HEK293T (cell line): ENCODE data around the gene JTB.
"Not testable (repeated sequence)": the region's sequence is repeated elsewhere in the genome, so short reads cannot be mapped to it uniquely, and the experiment has no call there.

ENCODE experiments used
- CTCF ChIA-PET: fragments of 350-600 bp; formaldehyde crosslinking; extraction: SDS; loops from one replicate; lab custom pipeline; 2021; ENCODE audit warnings: antibody characterized with exemption, inconsistent platforms; lab: Yijun Ruan, JAX
- POLR2A ChIA-PET: fragments of 350-600 bp; formaldehyde crosslinking; extraction: SDS; loops from one replicate; lab custom pipeline; 2020; ENCODE audit warnings: antibody characterized with exemption, inconsistent platforms; lab: Yijun Ruan, JAX
- DNase-seq: peaks from one replicate; pipeline ENCODE4 v3.0.0; 2012; ENCODE audit warnings: mixed read lengths; ENCODE audit errors: extremely low spot score
- ARNT ChIP-seq: fragments of 450-650 bp; IDR thresholded peaks from 2 replicates; pipeline ENCODE4 v1.6.1; 2017; ENCODE audit warnings: mild to moderate bottlenecking
- BHLHE40 ChIP-seq: fragments of 450-650 bp; IDR thresholded peaks from 2 replicates; pipeline ENCODE4 v1.6.1; 2016; ENCODE audit warnings: mild to moderate bottlenecking, moderate library complexity, borderline replicate concordance
- CTBP1 ChIP-seq: fragments of 450-650 bp; IDR thresholded peaks from 2 replicates; pipeline ENCODE4 v1.6.1; 2016; ENCODE audit warnings: borderline replicate concordance
- ELF4 ChIP-seq: fragments of 450-650 bp; IDR thresholded peaks from 2 replicates; pipeline ENCODE4 v1.6.1; 2017; ENCODE audit warnings: antibody characterized with exemption
- FOXA1 ChIP-seq: fragments of 450-650 bp; IDR thresholded peaks from 2 replicates; pipeline ENCODE4 v1.6.1; 2016; ENCODE audit warnings: mild to moderate bottlenecking
- FOXK2 ChIP-seq: fragments of 450-650 bp; IDR thresholded peaks from 2 replicates; pipeline ENCODE4 v1.6.1; 2016; ENCODE audit warnings: mild to moderate bottlenecking
- FOXM1 ChIP-seq: fragments of 450-650 bp; IDR thresholded peaks from 2 replicates; pipeline ENCODE4 v1.6.1; 2017; ENCODE audit warnings: mild to moderate bottlenecking, borderline replicate concordance
- HDGF ChIP-seq: fragments of 450-650 bp; IDR thresholded peaks from 2 replicates; pipeline ENCODE4 v1.6.1; 2017; ENCODE audit warnings: antibody characterized with exemption, borderline replicate concordance
- L3MBTL2 ChIP-seq: fragments of 450-650 bp; conservative IDR thresholded peaks from 2 replicates; pipeline ENCODE4 v1.6.1; 2016; ENCODE audit warnings: mild to moderate bottlenecking
- LEF1 ChIP-seq: fragments of 450-650 bp; IDR thresholded peaks from 2 replicates; pipeline ENCODE4 v1.6.1; 2017; ENCODE audit warnings: mild to moderate bottlenecking, borderline replicate concordance
- NFRKB ChIP-seq: fragments of 450-650 bp; IDR thresholded peaks from 2 replicates; pipeline ENCODE4 v1.6.1; 2016; ENCODE audit warnings: mild to moderate bottlenecking, moderate library complexity
- SP1 ChIP-seq: fragments of 450-650 bp; IDR thresholded peaks from 2 replicates; pipeline ENCODE4 v1.6.1; 2017
- SUZ12 ChIP-seq: fragments of 450-650 bp; IDR thresholded peaks from 2 replicates; pipeline ENCODE4 v1.6.1; 2016; ENCODE audit warnings: mild to moderate bottlenecking
- TARDBP ChIP-seq: fragments of 450-650 bp; IDR thresholded peaks from 2 replicates; pipeline ENCODE4 v1.6.1; 2016
- ZNF384 ChIP-seq: fragments of 450-650 bp; IDR thresholded peaks from 2 replicates; pipeline ENCODE4 v1.6.1; 2016
- TF ChIP-seq, protein P1 (sequence below): fragments of 450-650 bp; IDR thresholded peaks from 2 replicates; pipeline ENCODE4 v1.6.1; 2016

Gene JTB

DNA sequence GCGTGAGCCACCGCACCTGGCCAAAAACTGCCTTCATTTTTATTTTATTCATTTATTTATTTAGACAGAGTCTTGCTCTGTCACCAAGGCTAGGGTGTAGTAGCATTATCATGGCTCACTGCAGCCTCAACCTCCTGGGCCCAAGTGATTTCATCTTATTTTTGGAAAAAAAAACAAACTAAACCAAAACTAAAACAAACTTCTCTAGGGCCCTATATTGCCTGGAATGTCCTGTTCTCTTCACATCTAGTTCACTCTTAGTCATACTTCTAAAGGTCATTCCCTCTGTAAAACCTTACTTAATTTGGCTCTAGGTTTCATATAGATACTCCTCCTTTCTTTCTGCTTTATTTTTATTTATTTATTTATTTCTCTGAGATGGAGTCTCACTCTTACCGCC lies 28.7 kb upstream of the JTB start:
- ChIA-PET CTCF (no interaction called here), POLR2A (no interaction called here)
- no peak for DNase-seq
- TF ChIP-seq ELF4 (no peak), FOXK2 (no peak), BHLHE40 (no peak), LEF1 (no peak), ARNT (no peak), FOXM1 (no peak), L3MBTL2 (no peak), NFRKB (no peak), HDGF (no peak), SP1 (no peak), TARDBP (no peak), FOXA1 (no peak), ZNF384 (no peak), CTBP1 (no peak), SUZ12 (no peak)
- TF ChIP-seq, protein P1, sequence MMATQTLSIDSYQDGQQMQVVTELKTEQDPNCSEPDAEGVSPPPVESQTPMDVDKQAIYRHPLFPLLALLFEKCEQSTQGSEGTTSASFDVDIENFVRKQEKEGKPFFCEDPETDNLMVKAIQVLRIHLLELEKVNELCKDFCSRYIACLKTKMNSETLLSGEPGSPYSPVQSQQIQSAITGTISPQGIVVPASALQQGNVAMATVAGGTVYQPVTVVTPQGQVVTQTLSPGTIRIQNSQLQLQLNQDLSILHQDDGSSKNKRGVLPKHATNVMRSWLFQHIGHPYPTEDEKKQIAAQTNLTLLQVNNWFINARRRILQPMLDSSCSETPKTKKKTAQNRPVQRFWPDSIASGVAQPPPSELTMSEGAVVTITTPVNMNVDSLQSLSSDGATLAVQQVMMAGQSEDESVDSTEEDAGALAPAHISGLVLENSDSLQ = no peak

GRCh38 chr1:154000420-154000819 lies 22.9 kb upstream of the JTB start:
- TF ChIP-seq ARNT = no peak
- no peak for TF ChIP-seq ELF4
- TF ChIP-seq LEF1 = no peak
- TF ChIP-seq FOXM1 = no peak
- TF ChIP-seq ZNF384 = no peak
- TF ChIP-seq TARDBP = no peak
- TF ChIP-seq, protein P1 = no peak
- no peak for TF ChIP-seq HDGF
- no peak for DNase-seq
- POLR2A ChIA-PET = interaction anchor here (5.6 kb wide), 1 partner anchor 10 kb away, joined by 47 read pairs; the partner anchor contains the start of gene RPS27
- CTCF ChIA-PET = no interaction called here

DNA sequence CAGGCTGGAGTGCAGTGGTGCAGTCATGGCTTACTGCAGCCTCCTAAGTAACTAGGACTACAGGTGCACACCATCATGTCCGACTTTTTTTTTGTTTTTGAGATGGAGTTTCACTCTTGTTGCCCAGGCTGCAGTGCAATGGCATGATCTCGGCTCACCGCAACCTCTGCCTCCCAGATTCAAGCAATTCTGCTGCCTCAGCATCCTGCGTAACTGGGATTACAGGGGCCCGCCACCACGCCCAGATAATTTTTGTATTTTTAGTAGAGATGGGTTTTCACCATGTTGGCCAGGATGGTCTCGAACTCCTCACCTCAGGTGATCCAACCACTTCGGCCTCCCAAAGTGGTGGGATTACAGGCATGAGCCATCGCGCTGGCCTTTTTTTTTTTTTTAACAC lies 19.4 kb upstream of the JTB start:
- POLR2A ChIA-PET, DNase-seq: not testable (repeated sequence)
- CTCF ChIA-PET = interaction anchor here (0.6 kb wide), 1 partner anchor 23 kb away, joined by 4 read pairs; no protein-coding TSS in a partner anchor

DNA sequence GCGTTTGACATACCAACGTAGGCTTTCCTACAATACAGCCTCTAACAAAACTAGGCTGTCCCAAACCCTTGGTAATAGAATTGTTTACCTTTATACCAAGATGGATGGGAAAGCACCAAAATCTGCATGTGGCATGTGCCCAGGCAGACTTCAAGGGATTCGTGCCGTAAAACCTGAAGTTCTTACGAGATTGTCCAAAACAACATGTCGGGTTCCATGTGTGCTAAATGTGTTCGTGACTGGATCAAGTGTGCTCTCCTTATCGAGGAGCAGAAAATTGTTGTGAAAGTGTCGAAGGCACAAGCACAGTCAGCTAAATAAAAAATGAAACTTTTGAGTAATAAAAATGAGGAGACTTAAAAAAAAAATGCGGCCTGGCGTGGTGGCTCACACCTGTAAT lies 18.2 kb upstream of the JTB start:
- TF ChIP-seq LEF1 = no peak
- CTCF ChIA-PET = no interaction called here
- POLR2A ChIA-PET = interaction anchor here (0.6 kb wide), 1 partner anchor 172 kb away, joined by 3 read pairs; no protein-coding TSS in a partner anchor
- no peak for DNase-seq

GRCh38 chr1:153995202-153995601 lies 17.7 kb upstream of the JTB start:
- POLR2A ChIA-PET = interaction anchor here (0.5 to 1.4 kb wide), 4 partner anchors 9 to 323 kb away, joined by 3 to 4 read pairs (median 3); partner anchors contain the start of gene RAB13
- CTCF ChIA-PET = no interaction called here

GRCh38 chr1:153991806-153992205 lies 14.3 kb upstream of the JTB start:
- ChIA-PET POLR2A (interaction anchor here (0.9 to 3.3 kb wide), 12 partner anchors 9 to 447 kb away, joined by 3 to 48 read pairs (median 5); partner anchors contain the start of genes CREB3L4, CRTC2, SLC39A1 and TPM3), CTCF (no interaction called here)
- TF ChIP-seq ARNT (no peak), BHLHE40 (0 out of 2 replicates have a peak, but pooled peaks have one; percentile 10)
- no peak for DNase-seq

More at GRCh38 chr1:153995202-153995601, 17.7 kb upstream of the JTB start:
- TF ChIP-seq TARDBP (no peak), FOXK2 (no peak), SUZ12 (no peak), ARNT (no peak), ELF4 (no peak), FOXA1 (no peak), HDGF (no peak), ZNF384 (no peak), SP1 (no peak), BHLHE40 (no peak), L3MBTL2 (no peak), NFRKB (no peak), FOXM1 (no peak), LEF1 (no peak), CTBP1 (no peak)
- TF ChIP-seq, protein P1 = no peak
- DNase-seq = no peak

GRCh38 chr1:153991151-153991630 lies 13.7 kb upstream of the JTB start:
- TF ChIP-seq NFRKB = no peak
- TF ChIP-seq ELF4 = no peak
- TF ChIP-seq LEF1 = no peak
- no peak for TF ChIP-seq HDGF
- TF ChIP-seq, protein P1 = no peak
- TF ChIP-seq ARNT = no peak
- TF ChIP-seq TARDBP = no peak
- TF ChIP-seq L3MBTL2 = no peak
- no peak for TF ChIP-seq ZNF384
- no peak for TF ChIP-seq CTBP1
- CTCF ChIA-PET = no interaction called here
- DNase-seq = no peak
- POLR2A ChIA-PET = interaction anchor here (0.9 to 7.2 kb wide), 34 partner anchors 10 to 446 kb away, joined by 3 to 106 read pairs (median 6); partner anchors contain the start of genes CHTOP, CREB3L4, CRTC2 and DENND4B
